Measurements from ENCODE around the gene TENM4.

The TENM4 gene

DNA sequence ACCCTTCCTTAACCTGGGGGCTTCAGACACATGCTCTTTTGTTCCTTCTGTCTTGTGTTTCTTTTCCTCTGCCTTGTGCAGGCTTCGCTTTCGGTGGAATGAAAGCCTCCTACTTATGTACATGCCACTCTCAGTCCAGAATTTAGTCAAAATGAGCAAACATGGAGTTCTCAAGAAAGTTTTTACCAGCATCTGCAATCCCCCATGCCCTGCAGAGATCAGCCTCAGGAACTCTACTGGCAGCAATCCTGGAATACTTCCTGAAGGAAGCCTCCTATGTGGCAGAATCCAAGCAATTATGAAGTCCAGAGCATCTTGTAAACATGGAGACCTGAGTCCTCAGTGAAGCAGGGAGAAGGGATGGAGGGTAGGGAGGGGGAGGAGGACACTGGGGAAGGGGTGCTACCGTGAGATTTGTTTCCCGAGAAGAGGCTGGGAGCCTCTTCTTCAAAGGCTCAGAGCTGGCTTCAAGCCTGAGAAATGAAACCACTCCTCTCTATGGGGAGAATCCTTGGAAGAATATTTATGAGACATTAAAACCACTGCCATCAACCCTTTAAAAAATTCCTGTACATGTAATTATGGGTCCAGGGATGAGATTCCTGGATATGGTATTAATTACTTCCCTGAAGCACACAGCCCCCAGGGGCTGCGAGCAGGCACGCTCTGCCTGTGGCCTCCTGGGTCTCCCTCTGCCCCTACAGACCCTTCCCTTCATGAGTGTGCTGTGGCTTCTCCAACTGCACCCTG lies 58.4 kb downstream of the TENM4 start:
- intact Hi-C loops (cut with DNase I; ENCODE audit: low total_unique reads), result no loop called here
- H3K4me1 ChIP-seq, result no peaks in the 10 kb centered on the region
- TF ChIP-seq CTCF (IDR thresholded peaks at IDR 0.05), result no peak
- H3K27ac ChIP-seq, result no peak overlapping the region
- no peaks in the 10 kb centered on the region for H3K27me3 ChIP-seq
- no peaks in the 10 kb centered on the region for H3K36me3 ChIP-seq
- no peak overlapping the region for H3K4me3 ChIP-seq
- no peaks in the 10 kb centered on the region for H3K9me3 ChIP-seq
- no peak for DNase-seq

DNA sequence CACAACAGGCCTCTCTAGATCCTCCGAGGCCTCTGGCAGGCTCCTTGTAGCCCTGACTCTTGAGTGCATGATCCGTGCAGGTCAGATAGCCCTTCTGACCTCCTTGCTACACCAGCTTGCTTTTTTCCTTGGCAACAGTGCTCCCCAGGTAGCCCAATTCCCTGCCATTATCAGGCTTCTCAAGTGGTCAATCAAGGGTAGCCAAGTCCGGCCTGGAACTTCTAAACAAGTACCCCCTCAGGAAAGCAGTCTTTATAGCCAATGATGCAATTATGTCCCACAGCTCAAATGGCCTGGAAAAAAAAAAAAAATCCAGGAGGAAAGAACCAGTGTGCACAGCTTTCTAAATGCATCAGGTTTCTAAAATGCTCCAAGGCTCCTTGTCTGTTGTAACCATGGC lies 59.8 kb downstream of the TENM4 start:
- Histone ChIP-seq H3K27me3 (no peaks in the 10 kb centered on the region), H3K36me3 (no peaks in the 10 kb centered on the region), H3K9me3 (peaks cover 0 to 4% (median 0%) of the 10 kb centered on the region in 3 donors), H3K4me3 (no peak overlapping the region), H3K4me1 (no peaks in the 10 kb centered on the region), H3K27ac (no peak overlapping the region)
- intact Hi-C loops (cut with DNase I; ENCODE audit: low total_unique reads), result no loop called here
- no peak for TF ChIP-seq CTCF (IDR thresholded peaks at IDR 0.05)
- no peak for DNase-seq

- Histone ChIP-seq H3K4me1 (no peaks in the 10 kb centered on the region), H3K27me3 (no peaks in the 10 kb centered on the region), H3K36me3 (no peaks in the 10 kb centered on the region), H3K4me3 (no peak overlapping the region), H3K9me3 (peaks cover 0 to 4% (median 0%) of the 10 kb centered on the region in 3 donors), H3K27ac (no peak overlapping the region)
- intact Hi-C loops (cut with DNase I; ENCODE audit: low total_unique reads), result no loop called here
- no peak for DNase-seq
- TF ChIP-seq CTCF (IDR thresholded peaks at IDR 0.05), result no peak
Measured at GRCh38 chr11:79377406-79377805, 63.4 kb downstream of the TENM4 start.

DNA sequence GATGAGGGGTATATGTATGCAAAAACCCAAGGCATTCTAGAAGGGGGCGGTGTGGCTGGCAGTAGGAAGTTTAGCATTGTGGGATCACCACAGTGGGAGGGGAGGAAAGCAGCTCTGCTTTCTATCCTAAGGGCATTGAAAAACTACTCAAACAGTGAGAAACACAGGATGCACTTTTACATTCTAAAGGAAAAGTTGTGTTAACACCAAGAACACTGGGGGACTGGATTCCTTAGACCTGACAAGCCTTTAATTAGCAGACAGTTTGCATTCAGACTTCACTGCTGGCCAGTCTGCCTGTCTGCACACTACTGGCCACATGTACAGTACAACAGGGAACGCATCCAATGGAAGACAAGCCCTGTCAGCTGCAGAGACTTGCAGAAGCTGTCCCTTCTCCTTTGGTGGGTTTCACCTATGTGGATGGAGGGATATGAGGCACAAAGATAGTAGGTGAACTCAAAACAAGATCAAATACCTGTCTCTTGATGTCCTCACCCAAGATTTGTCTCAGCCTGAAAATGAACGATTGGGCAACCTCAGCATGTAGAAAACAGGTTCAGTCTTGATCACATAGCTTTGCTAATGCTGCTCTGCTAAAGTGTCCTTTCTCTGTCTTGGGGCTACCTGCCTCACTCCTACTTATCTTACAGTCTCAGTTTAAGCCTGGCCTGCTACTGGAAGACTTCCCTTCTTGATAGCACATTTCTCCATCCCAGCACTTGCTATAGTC lies 64.8 kb downstream of the TENM4 start:
- Histone ChIP-seq H3K27ac (no peak overlapping the region), H3K4me3 (no peak overlapping the region), H3K9me3 (peaks cover 0 to 4% (median 0%) of the 10 kb centered on the region in 3 donors), H3K36me3 (no peaks in the 10 kb centered on the region), H3K4me1 (no peaks in the 10 kb centered on the region), H3K27me3 (no peaks in the 10 kb centered on the region)
- intact Hi-C loops (cut with DNase I; ENCODE audit: low total_unique reads), result no loop called here
- DNase-seq, result no peak
- no peak for TF ChIP-seq CTCF (IDR thresholded peaks at IDR 0.05)

DNA sequence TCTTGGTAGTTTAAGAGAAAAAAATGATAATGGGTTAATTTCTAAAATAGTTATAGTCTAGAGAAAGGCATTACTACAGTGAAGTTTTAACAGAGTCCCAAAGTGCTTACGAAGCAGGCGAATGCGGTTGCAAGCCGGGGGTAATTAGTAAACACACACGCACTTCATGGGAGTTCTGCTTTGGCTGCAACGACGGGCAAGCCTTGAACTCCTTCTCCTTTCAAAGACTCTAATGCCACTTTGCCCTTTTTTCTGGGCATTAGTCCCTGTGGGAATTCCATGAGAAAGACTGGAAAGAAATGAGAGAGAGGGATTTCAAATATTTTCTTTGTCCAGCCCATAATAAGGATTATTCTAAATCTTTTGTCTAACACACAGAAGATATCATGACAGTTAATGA lies 66.1 kb downstream of the TENM4 start:
- intact Hi-C loops (cut with DNase I; ENCODE audit: low total_unique reads), result no loop called here
- no peak for DNase-seq
- Histone ChIP-seq H3K36me3 (no peaks in the 10 kb centered on the region), H3K4me1 (no peaks in the 10 kb centered on the region), H3K27me3 (no peaks in the 10 kb centered on the region), H3K27ac (no peak overlapping the region), H3K4me3 (no peak overlapping the region), H3K9me3 (peaks cover 0 to 4% (median 0%) of the 10 kb centered on the region in 3 donors)
- TF ChIP-seq CTCF (IDR thresholded peaks at IDR 0.05), result no peak
